Epithelial cell of proximal tubule (primary cell): ENCODE data around the gene USP3. TPM values are rescaled to one million over a fixed set of nuclear protein-coding genes. Genes with fewer than 3 reads are reported as not detected.

Source experiments
- DNase-seq: peaks from one replicate; pipeline ENCODE4 v3.0.0-alpha.2; 2011; ENCODE audit warnings: low read depth
- H3K4me3 ChIP-seq: 2 replicates; pipeline ENCODE4 v1.5.1; 2011; ENCODE audit warnings: low read depth, mild to moderate bottlenecking, low read length
- total RNA-seq: library from RNA; depleted of rRNA; stranded (reverse); fragments of >200 nt; gene quantifications from 2 replicates; pipeline ENCODE4 v1.2.3, GENCODE V29; 2015
- TF ChIP-seq, protein P1 (sequence below): conservative IDR thresholded peaks from 2 replicates; pipeline ENCODE4 v1.5.1; 2012; ENCODE audit warnings: low read depth, mild to moderate bottlenecking, low read length

USP3 gene
- total RNA-seq, 1 donor from 2014 or later, result 34.2 TPM

DNA sequence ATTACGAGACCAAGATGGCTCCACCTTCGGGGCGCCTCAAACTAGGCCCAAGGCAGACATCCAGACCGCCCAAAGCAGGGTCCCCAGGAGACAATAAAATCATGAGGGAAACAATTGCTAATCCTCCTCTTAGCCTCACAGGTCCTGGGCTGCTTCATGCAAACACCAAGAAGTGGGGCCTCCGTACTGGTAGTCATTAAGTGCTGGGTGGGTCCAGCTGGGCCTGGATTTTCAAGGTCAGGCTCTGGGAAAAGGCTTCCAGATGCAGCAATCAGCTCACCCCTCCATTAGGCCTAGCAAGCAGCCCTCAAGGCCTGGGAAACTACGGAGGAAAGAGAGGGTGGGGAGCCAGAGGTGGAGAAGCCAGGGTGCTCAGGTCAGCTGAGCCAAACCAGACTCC is 93.4 kb downstream of the USP3 start:
- TF ChIP-seq, protein P1, sequence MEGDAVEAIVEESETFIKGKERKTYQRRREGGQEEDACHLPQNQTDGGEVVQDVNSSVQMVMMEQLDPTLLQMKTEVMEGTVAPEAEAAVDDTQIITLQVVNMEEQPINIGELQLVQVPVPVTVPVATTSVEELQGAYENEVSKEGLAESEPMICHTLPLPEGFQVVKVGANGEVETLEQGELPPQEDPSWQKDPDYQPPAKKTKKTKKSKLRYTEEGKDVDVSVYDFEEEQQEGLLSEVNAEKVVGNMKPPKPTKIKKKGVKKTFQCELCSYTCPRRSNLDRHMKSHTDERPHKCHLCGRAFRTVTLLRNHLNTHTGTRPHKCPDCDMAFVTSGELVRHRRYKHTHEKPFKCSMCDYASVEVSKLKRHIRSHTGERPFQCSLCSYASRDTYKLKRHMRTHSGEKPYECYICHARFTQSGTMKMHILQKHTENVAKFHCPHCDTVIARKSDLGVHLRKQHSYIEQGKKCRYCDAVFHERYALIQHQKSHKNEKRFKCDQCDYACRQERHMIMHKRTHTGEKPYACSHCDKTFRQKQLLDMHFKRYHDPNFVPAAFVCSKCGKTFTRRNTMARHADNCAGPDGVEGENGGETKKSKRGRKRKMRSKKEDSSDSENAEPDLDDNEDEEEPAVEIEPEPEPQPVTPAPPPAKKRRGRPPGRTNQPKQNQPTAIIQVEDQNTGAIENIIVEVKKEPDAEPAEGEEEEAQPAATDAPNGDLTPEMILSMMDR, result no peak
- H3K4me3 ChIP-seq, result no peak overlapping the region
- DNase-seq, result no peak

- TF ChIP-seq, protein P1, result no peak
- peak overlapping the region; percentile 62 for H3K4me3 ChIP-seq
- no peak for DNase-seq
These were observed 94.3 kb downstream of the USP3 start for GRCh38 chr15:63598473-63599400.

DNA sequence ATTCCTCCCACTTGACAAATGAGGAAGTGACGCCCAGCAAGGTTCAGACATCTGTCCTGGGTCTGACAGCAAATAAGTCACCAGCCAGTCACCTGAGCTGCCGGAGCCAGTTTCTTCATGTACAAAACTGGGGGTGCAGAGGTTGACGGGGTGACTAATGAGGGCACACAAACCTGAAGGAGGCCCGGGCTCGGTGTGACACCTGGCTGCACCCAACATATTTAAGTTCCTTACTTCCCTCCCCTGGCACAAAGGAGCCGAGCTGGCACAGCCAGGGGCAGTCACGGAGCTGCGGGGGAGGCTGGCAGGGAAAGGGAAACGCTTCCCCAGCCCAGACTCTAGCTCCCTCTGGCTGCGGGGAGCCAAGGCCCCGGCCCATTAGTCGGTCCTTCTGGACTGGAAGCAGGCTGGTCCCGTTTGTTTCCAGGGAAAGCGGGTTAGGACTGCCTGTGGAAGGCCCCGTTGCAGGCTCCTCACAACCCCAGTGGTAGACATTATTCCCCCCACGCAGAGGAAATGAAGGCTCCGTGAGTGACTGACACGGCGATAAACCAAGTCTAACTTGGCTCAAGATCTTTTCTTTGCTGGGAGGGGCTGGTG is 95.1 kb downstream of the USP3 start:
- DNase-seq, result no peak

DNA sequence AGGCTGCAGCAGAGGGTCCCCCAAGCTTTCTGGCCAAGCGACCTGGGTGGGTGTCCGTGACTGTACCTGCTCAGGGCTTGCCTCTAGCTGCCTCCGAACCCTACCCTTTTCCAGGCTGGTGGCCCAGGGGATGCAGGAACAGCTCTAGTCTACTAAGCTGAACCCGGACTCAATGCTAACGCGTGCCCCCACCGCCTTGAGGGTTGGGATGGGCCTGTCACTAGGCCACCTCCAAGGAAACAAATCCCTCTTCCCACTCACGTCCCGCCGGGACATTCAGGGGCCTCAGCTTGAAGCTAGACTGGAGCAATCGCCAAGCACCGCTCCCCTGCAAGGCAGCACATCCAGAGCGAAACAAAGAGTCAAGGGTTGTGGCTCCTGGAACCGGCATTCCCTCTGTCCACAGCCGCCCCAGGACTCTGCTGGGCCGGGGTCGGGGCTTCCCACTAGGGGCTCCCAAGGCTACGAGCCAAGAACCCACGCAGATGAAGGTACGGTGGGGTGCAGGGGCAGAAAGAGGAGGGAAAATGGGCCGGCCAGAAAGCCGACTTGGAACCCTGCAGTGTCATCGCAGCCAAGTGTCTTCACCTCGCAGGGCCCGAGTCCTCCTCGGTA is 95.7 kb downstream of the USP3 start:
- TF ChIP-seq, protein P1, result no peak
- DNase-seq, result no peak
- peak overlapping the region; percentile 62 for H3K4me3 ChIP-seq

More for the DNA sequence above, 95.1 kb downstream of the USP3 start:
- H3K4me3 ChIP-seq, result peak overlapping the region; percentile 62
- TF ChIP-seq, protein P1, result peak; percentile 80

GRCh38 chr15:63600616-63601025 is 96.2 kb downstream of the USP3 start:
- no peak for DNase-seq
- H3K4me3 ChIP-seq, result peak overlapping the region; percentile 62

GRCh38 chr15:63601026-63601703 is 96.8 kb downstream of the USP3 start:
- TF ChIP-seq, protein P1, result no peak
- H3K4me3 ChIP-seq, result peak overlapping the region; percentile 62
- no peak for DNase-seq

More at GRCh38 chr15:63600616-63601025, 96.2 kb downstream of the USP3 start:
- TF ChIP-seq, protein P1, result no peak
